BE2C (cell line): ENCODE data around the gene LENG1.

Source experiments
- DNase-seq: peaks from one replicate; pipeline ENCODE4 v3.0.0-alpha.2; 2020
- H3K27me3 ChIP-seq: fragments of 250-450 bp; sonication (Bioruptor Pico); 2 replicates; pipeline ENCODE4 v1.5.1; 2020; ENCODE audit warnings: mild to moderate bottlenecking
- H3K36me3 ChIP-seq: fragments of 250-450 bp; sonication (Bioruptor Pico); 2 replicates; pipeline ENCODE4 v1.5.1; 2020; ENCODE audit warnings: mild to moderate bottlenecking
- H3K4me1 ChIP-seq: fragments of 250-450 bp; sonication (Bioruptor Pico); 2 replicates; pipeline ENCODE4 v1.5.1; 2020
- H3K4me3 ChIP-seq: 2 replicates; pipeline ENCODE4 v1.5.1; 2011; ENCODE audit warnings: low read depth, low read length
- H3K9me3 ChIP-seq: fragments of 250-450 bp; sonication (Bioruptor Pico); 2 replicates; pipeline ENCODE4 v1.5.1; 2020
- CTCF ChIP-seq: IDR thresholded peaks from 2 replicates; pipeline ENCODE4 v1.5.1; 2012; ENCODE audit warnings: mild to moderate bottlenecking, low read depth, low read length

The LENG1 gene

GRCh38 chr19:54191011-54191810 lies 31.7 kb upstream of the LENG1 start, which contains the start of gene TSEN34:
Gene TSEN34 (plus strand): TSS chr19:54191308. CDS start chr19:54191365, 57 bp downstream.
- Histone ChIP-seq H3K36me3 (no peaks in the 10 kb centered on the region), H3K4me1 (no peaks in the 10 kb centered on the region)
- peak; percentile 93 for DNase-seq

GRCh38 chr19:54190503-54191010 lies 31.0 kb upstream of the LENG1 start:
- Histone ChIP-seq H3K9me3 (no peaks in the 10 kb centered on the region), H3K27me3 (no peaks in the 10 kb centered on the region), H3K4me3 (peak overlapping the region; percentile 78), H3K4me1 (no peaks in the 10 kb centered on the region), H3K36me3 (no peaks in the 10 kb centered on the region)
- peak; percentile 99 for DNase-seq
- TF ChIP-seq CTCF = no peak

More at GRCh38 chr19:54191011-54191810, 31.7 kb upstream of the LENG1 start, which contains the start of gene TSEN34:
- H3K9me3 ChIP-seq = no peaks in the 10 kb centered on the region
- no peak for TF ChIP-seq CTCF
- H3K27me3 ChIP-seq = no peaks in the 10 kb centered on the region
- H3K4me3 ChIP-seq = peak within 1 kb of the TSS; percentile 78

- peak; percentile 100 for DNase-seq
- Histone ChIP-seq H3K4me3 (peak overlapping the region; percentile 78), H3K27me3 (no peaks in the 10 kb centered on the region), H3K4me1 (no peaks in the 10 kb centered on the region), H3K9me3 (no peaks in the 10 kb centered on the region), H3K36me3 (no peaks in the 10 kb centered on the region)
- TF ChIP-seq CTCF = no peak
Measured at GRCh38 chr19:54189735-54190502, 30.4 kb upstream of the LENG1 start.

- H3K27me3 ChIP-seq = no peaks in the 10 kb centered on the region
- no peak; the same call in 1 of the 2 replicates for TF ChIP-seq CTCF
- no peak for DNase-seq
- no peaks in the 10 kb centered on the region for H3K4me1 ChIP-seq
- no peaks in the 10 kb centered on the region for H3K9me3 ChIP-seq
- H3K36me3 ChIP-seq = no peaks in the 10 kb centered on the region
- H3K4me3 ChIP-seq = peak within 1 kb of the TSS; percentile 78
Measured at GRCh38 chr19:54189145-54189734, 29.7 kb upstream of the LENG1 start, which contains the start of gene MBOAT7. Gene MBOAT7 (minus strand): TSS chr19:54189580. CDS start chr19:54188508, 1,072 bp downstream.

- no peaks in the 10 kb centered on the region for H3K9me3 ChIP-seq
- TF ChIP-seq CTCF = no peak
- no peaks in the 10 kb centered on the region for H3K4me1 ChIP-seq
- H3K36me3 ChIP-seq = no peaks in the 10 kb centered on the region
- DNase-seq = no peak
- H3K27me3 ChIP-seq = no peaks in the 10 kb centered on the region
- peak overlapping the region; percentile 63 for H3K4me3 ChIP-seq
Measured at GRCh38 chr19:54188215-54188871, 28.8 kb upstream of the LENG1 start.
